Brain microvascular endothelial cell (primary cell): ENCODE measurements around the gene LRRC8E.
"Not testable (repeated sequence)": the region's sequence is repeated elsewhere in the genome, so short reads cannot be mapped to it uniquely, and the experiment has no call there.

Experiments used
- DNase-seq: peaks from one replicate; pipeline ENCODE4 v3.0.0-alpha.2; 2020
- H3K27ac ChIP-seq: fragments of 250-450 bp; sonication (Bioruptor Pico); 2 replicates; pipeline ENCODE4 v1.5.1; 2020; ENCODE audit warnings: mild to moderate bottlenecking, moderate library complexity
- H3K27me3 ChIP-seq: fragments of 250-450 bp; sonication (Bioruptor Pico); replicated peaks from 2 replicates; pipeline ENCODE4 v1.5.1; 2020; ENCODE audit warnings: mild to moderate bottlenecking
- H3K36me3 ChIP-seq: fragments of 250-450 bp; sonication (Bioruptor Pico); replicated peaks from 2 replicates; pipeline ENCODE4 v1.5.1; 2020; ENCODE audit warnings: mild to moderate bottlenecking
- H3K4me3 ChIP-seq: 2 replicates; pipeline ENCODE4 v1.5.1; 2011; ENCODE audit warnings: low read depth, mild to moderate bottlenecking, control low read depth, low read length, moderate library complexity
- CTCF ChIP-seq: IDR thresholded peaks from 2 replicates; pipeline ENCODE4 v1.5.1; 2011; ENCODE audit warnings: low read depth, mild to moderate bottlenecking, moderate library complexity, low read length, control low read depth, inconsistent platforms; ENCODE audit errors: missing control alignments
- in situ Hi-C: cut with HindIII; loops from 2 replicates; pipeline ENCODE4 v1.10.0; 2017; ENCODE audit warnings: low sequenced_read_pairs, low pct_ligation_motif_present

Gene LRRC8E

DNA sequence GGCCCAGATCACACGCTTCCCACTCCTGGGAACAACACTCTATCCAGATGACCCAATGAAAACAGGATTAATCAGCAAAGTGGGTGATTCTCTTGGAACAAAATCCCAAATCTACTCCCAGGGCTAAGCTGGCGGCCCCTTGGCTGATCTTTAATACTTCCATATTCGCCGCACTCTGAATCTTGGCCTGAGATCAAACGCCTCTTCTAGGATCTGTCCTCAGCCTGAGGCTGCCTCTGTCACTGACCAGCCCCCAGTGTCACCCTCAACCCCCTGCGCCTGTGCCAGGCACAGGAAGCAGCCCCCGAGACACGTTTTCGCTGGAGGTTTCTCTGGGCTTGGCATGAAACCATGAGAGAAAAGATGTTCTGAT lies 40.0 kb downstream of the LRRC8E start:
- Histone ChIP-seq H3K27me3 (no peaks in the 10 kb centered on the region), H3K27ac (peak overlapping the region; percentile 87), H3K36me3 (peaks cover 26% of the 10 kb centered on the region), H3K4me3 (no peak overlapping the region)
- no peak for DNase-seq
- in situ Hi-C loops = no loop called here
- no peak for TF ChIP-seq CTCF

GRCh38 chr19:7928741-7929701 lies 40.7 kb downstream of the LRRC8E start:
- peaks cover 33% of the 10 kb centered on the region for H3K36me3 ChIP-seq
- peak; percentile 66 for TF ChIP-seq CTCF
- peak overlapping the region; percentile 87 for H3K27ac ChIP-seq
- H3K4me3 ChIP-seq = peak overlapping the region; percentile 3
- no peaks in the 10 kb centered on the region for H3K27me3 ChIP-seq
- peak; percentile 82 for DNase-seq
- in situ Hi-C loops = no loop called here

- H3K4me3 ChIP-seq, H3K27me3 ChIP-seq, in situ Hi-C loops, DNase-seq: not testable (repeated sequence)
- Histone ChIP-seq H3K27ac (peak overlapping the region; percentile 87), H3K36me3 (peaks cover 40% of the 10 kb centered on the region)
Measured at GRCh38 chr19:7930030-7930429, 41.7 kb downstream of the LRRC8E start.

DNA sequence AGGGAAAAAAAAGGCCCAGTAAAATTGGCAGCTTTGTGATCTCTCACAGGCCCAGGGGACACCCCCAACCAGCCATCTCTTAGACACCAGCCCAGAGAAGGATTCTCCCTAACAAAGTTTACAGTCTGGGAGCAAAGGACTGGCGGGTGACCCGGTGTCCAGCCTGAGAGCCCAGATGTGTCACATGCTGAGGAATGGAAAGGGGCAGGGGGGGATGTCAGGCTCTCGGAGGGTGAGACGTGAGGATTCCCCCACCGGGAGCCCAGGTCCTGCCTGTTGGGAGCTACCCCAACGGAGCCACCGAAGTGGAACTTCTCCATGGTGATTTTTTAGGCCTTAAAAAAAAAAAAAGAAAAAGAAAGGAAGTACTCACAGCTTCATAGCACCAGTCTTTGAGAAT lies 42.5 kb downstream of the LRRC8E start:
- in situ Hi-C loops = no loop called here
- H3K27me3 ChIP-seq = no peaks in the 10 kb centered on the region
- no peak overlapping the region for H3K27ac ChIP-seq
- DNase-seq = no peak
- H3K4me3 ChIP-seq = no peak overlapping the region
- no peak for TF ChIP-seq CTCF
- peaks cover 44% of the 10 kb centered on the region for H3K36me3 ChIP-seq

GRCh38 chr19:7931221-7932061 lies 43.1 kb downstream of the LRRC8E start:
- no peak for DNase-seq
- in situ Hi-C loops = no loop called here
- TF ChIP-seq CTCF = no peak
- Histone ChIP-seq H3K4me3 (no peak overlapping the region), H3K36me3 (peaks cover 51% of the 10 kb centered on the region), H3K27ac (no peak overlapping the region), H3K27me3 (no peaks in the 10 kb centered on the region)
